ENCODE measurements around the gene SHANK2.

DNA sequence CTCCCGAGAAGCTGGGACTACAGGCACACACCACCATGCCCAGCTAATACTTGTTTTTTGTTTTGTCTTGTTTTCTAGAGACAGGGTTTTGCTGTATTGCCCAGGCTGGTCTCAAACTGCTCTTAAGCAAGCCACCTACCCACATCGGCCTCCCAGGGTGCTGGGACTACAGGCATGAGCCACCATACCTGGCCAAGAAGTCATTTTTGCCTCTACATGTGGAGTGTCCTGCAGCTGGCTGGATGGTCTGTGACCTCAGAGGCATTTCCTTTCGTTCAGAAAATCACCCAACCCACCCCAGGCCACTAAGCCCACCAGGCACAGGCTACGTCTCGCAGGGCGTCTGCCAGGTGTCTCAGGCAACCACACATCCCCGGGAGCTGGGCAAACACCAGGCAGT is 12.8 kb downstream of the SHANK2 start:
- TF ChIP-seq YY1 (IDR thresholded peaks at IDR 0.05; ENCODE audit: insufficient read depth, insufficient read length) (no peak), ZNF274 (IDR thresholded peaks at IDR 0.05; ENCODE audit: low read depth, low read length) (no peak)
